NCI-H345 treated with DMSO at 0.1 percent for 48 hours (cell line): Measurements from ENCODE around the gene NLRP9.

Source experiments
- DNase-seq: peaks from one replicate; lab custom pipeline; 2025; ENCODE audit not compliant: unreplicated experiment; lab: John Stamatoyannopoulos, UW

The NLRP9 gene

GRCh38 chr19:55689411-55690108, 48.6 kb downstream of the NLRP9 start:
- no peak for DNase-seq

- DNase-seq: no peak
Observed at GRCh38 chr19:55688422-55689218, 49.6 kb downstream of the NLRP9 start.

GRCh38 chr19:55687281-55688201, 50.7 kb downstream of the NLRP9 start:
- no peak for DNase-seq

- no peak for DNase-seq
Observed at GRCh38 chr19:55686311-55687050, 51.7 kb downstream of the NLRP9 start.

- no peak for DNase-seq
Observed at GRCh38 chr19:55685776-55686175, 52.4 kb downstream of the NLRP9 start.

GRCh38 chr19:55684946-55685681, 53.1 kb downstream of the NLRP9 start:
- DNase-seq: no peak

GRCh38 chr19:55683449-55684261, 54.5 kb downstream of the NLRP9 start:
- DNase-seq: no peak

- DNase-seq: no peak
Observed at GRCh38 chr19:55681131-55682092, 56.8 kb downstream of the NLRP9 start.

GRCh38 chr19:55680339-55681130, 57.7 kb downstream of the NLRP9 start:
- no peak for DNase-seq

GRCh38 chr19:55679343-55680257, 58.6 kb downstream of the NLRP9 start:
- DNase-seq: no peak

- no peak for DNase-seq
Observed at GRCh38 chr19:55678121-55678671, 60.0 kb downstream of the NLRP9 start.

GRCh38 chr19:55677572-55678028, 60.6 kb downstream of the NLRP9 start:
- DNase-seq: no peak

- no peak for DNase-seq
Observed at GRCh38 chr19:55676889-55677505, 61.2 kb downstream of the NLRP9 start.

- DNase-seq: no peak
Observed at GRCh38 chr19:55676383-55676782, 61.8 kb downstream of the NLRP9 start.

- DNase-seq: no peak
Observed at GRCh38 chr19:55675661-55676354, 62.4 kb downstream of the NLRP9 start.
